Caki2 (cell line): ENCODE results near the gene DUT. TPM values are rescaled to one million over a fixed set of nuclear protein-coding genes. Genes with fewer than 3 reads are reported as not detected.

ENCODE experiments used
- DNase-seq: peaks from one replicate; pipeline ENCODE4 v3.0.0-alpha.2; 2015; ENCODE audit warnings: low read depth
- in situ Hi-C: cut with HindIII; loops from 2 replicates; pipeline ENCODE4 v1.10.0; 2016; ENCODE audit warnings: low sequenced_read_pairs, low pct_unique_long_range_greater_than_20kb, mixed read lengths
- total RNA-seq: library from RNA; depleted of rRNA; stranded (reverse); fragments of >200 nt; shearing (Covaris generic); gene quantifications from 2 replicates; pipeline ENCODE4 v1.2.3, GENCODE V29; 2014; ENCODE audit warnings: low replicate concordance

The DUT gene
- total RNA-seq, 1 experiment from 2014 or later: 141 TPM

GRCh38 chr15:48360841-48361240, 29.6 kb downstream of the DUT start:
- DNase-seq: peak; percentile 50
- in situ Hi-C loops: no loop called here

- in situ Hi-C loops: no loop called here
- DNase-seq: no peak
Observed at GRCh38 chr15:48361685-48362084, 30.5 kb downstream of the DUT start.

- in situ Hi-C loops: no loop called here
- DNase-seq: no peak
Observed at GRCh38 chr15:48363474-48363873, 32.2 kb downstream of the DUT start.

GRCh38 chr15:48365575-48365974, 34.3 kb downstream of the DUT start:
- DNase-seq: no peak
- in situ Hi-C loops: no loop called here

- DNase-seq: no peak
- in situ Hi-C loops: no loop called here
Observed at GRCh38 chr15:48366584-48367312, 35.5 kb downstream of the DUT start.

GRCh38 chr15:48367483-48367882, 36.3 kb downstream of the DUT start:
- no peak for DNase-seq
- in situ Hi-C loops: no loop called here

GRCh38 chr15:48370460-48370859, 39.2 kb downstream of the DUT start:
- in situ Hi-C loops: no loop called here
- no peak for DNase-seq

- no peak for DNase-seq
- in situ Hi-C loops: no loop called here
Observed at GRCh38 chr15:48371550-48371949, 40.3 kb downstream of the DUT start.

GRCh38 chr15:48371961-48372360, 40.7 kb downstream of the DUT start:
- in situ Hi-C loops: no loop called here
- DNase-seq: no peak

- in situ Hi-C loops: no loop called here
- peak; percentile 64 for DNase-seq
Observed at GRCh38 chr15:48373821-48374451, 42.7 kb downstream of the DUT start.

- in situ Hi-C loops: no loop called here
- no peak for DNase-seq
Observed at GRCh38 chr15:48374472-48374871, 43.2 kb downstream of the DUT start.

GRCh38 chr15:48375767-48376166, 44.5 kb downstream of the DUT start:
- DNase-seq: no peak
- in situ Hi-C loops: no loop called here

- in situ Hi-C loops: no loop called here
- DNase-seq: no peak
Observed at GRCh38 chr15:48380198-48380597, 49.0 kb downstream of the DUT start.

- no peak for DNase-seq
- in situ Hi-C loops: no loop called here
Observed at GRCh38 chr15:48381861-48382260, 50.6 kb downstream of the DUT start.

GRCh38 chr15:48383031-48383430, 51.8 kb downstream of the DUT start:
- no peak for DNase-seq
- in situ Hi-C loops: no loop called here

GRCh38 chr15:48384616-48385015, 53.4 kb downstream of the DUT start:
- no peak for DNase-seq
- in situ Hi-C loops: no loop called here

GRCh38 chr15:48385031-48385830, 54.0 kb downstream of the DUT start:
- in situ Hi-C loops: no loop called here
- peak; percentile 18 for DNase-seq

GRCh38 chr15:48388016-48388851, 57.0 kb downstream of the DUT start:
- DNase-seq: no peak
- in situ Hi-C loops: no loop called here
